HepG2 (cell line): ENCODE data around the gene NRN1L. TPM values are rescaled to one million over a fixed set of nuclear protein-coding genes. Genes with fewer than 3 reads are reported as not detected.

Experiments
- AGO1 ChIP-seq: fragments of 200-400 bp; formaldehyde crosslinking; IDR thresholded peaks from 2 replicates; pipeline ENCODE4 v1.6.1; 2017; ENCODE audit warnings: mild to moderate bottlenecking, low read depth, low read length, moderate library complexity; ENCODE audit not compliant: poor library complexity, severe bottlenecking
- FIP1L1 ChIP-seq: fragments of 200-400 bp; formaldehyde crosslinking; IDR thresholded peaks from 2 replicates; pipeline ENCODE4 v1.6.1; 2018; ENCODE audit warnings: low read depth, mild to moderate bottlenecking, low read length, moderate library complexity, borderline replicate concordance; ENCODE audit not compliant: insufficient read depth
- FOXK2 ChIP-seq: fragments of 450-650 bp; IDR thresholded peaks from 2 replicates; pipeline ENCODE4 v1.6.1; 2016
- JUNB ChIP-seq: sonication (generic); formaldehyde crosslinking; IDR thresholded peaks from 2 replicates; pipeline ENCODE4 v1.8.0; 2022; ENCODE audit warnings: missing genetic modification reagents, mild to moderate bottlenecking, borderline replicate concordance
- KAT8 ChIP-seq: IDR thresholded peaks from 2 replicates; pipeline ENCODE4 v1.6.1; 2016; ENCODE audit warnings: missing genetic modification reagents, missing compliant biosample characterization
- KDM4B ChIP-seq: sonication (generic); formaldehyde crosslinking; IDR thresholded peaks from 2 replicates; pipeline ENCODE4 v1.4.0; 2020; ENCODE audit warnings: missing genetic modification reagents
- KLF16 ChIP-seq, 2 experiments: sonication (generic) in 1 of 2; formaldehyde crosslinking in 1 of 2; IDR thresholded peaks; 2 replicates each; pipeline versions ENCODE4 v1.6.1 to v1.8.0; 2016 to 2023; ENCODE audit warnings: missing genetic modification reagents in 2 of 2, missing compliant biosample characterization in 1 of 2
- POLR2A ChIP-seq, 2 experiments: IDR thresholded peaks; 2 replicates each; pipeline ENCODE4 v1.6.1; 2011; ENCODE audit warnings: low read depth in 2 of 2, low read length in 2 of 2, mild to moderate bottlenecking in 1 of 2, moderate library complexity in 1 of 2; ENCODE audit not compliant: insufficient read depth in 1 of 2
- RFX1 ChIP-seq: fragments of 450-650 bp; IDR thresholded peaks from 2 replicates; pipeline ENCODE4 v1.6.1; 2017
- SALL1 ChIP-seq: sonication (generic); formaldehyde crosslinking; IDR thresholded peaks from 2 replicates; pipeline ENCODE4 v1.8.0; 2022; ENCODE audit warnings: mild to moderate bottlenecking, missing genetic modification reagents
- SIN3A ChIP-seq: IDR thresholded peaks from 2 replicates; pipeline ENCODE4 v1.6.1; 2011; ENCODE audit warnings: low read depth, mild to moderate bottlenecking, control low read depth, low read length, borderline replicate concordance
- SP2 ChIP-seq: sonication (generic); formaldehyde crosslinking; IDR thresholded peaks from 2 replicates; pipeline ENCODE4 v1.5.1; 2020; ENCODE audit warnings: mild to moderate bottlenecking, missing genetic modification reagents
- SP5 ChIP-seq: IDR thresholded peaks from 2 replicates; pipeline ENCODE4 v1.6.1; 2016; ENCODE audit warnings: low read depth, borderline replicate concordance
- TCF7L2 ChIP-seq: IDR thresholded peaks from 2 replicates; pipeline ENCODE4 v1.6.1; 2011; ENCODE audit warnings: mild to moderate bottlenecking, low read depth, low read length, moderate library complexity
- WIZ ChIP-seq: sonication (generic); formaldehyde crosslinking; IDR thresholded peaks from 2 replicates; pipeline ENCODE4 v1.5.1; 2020; ENCODE audit warnings: mild to moderate bottlenecking, missing genetic modification reagents
- ZBTB3 ChIP-seq: sonication (generic); formaldehyde crosslinking; IDR thresholded peaks from 2 replicates; pipeline ENCODE4 v1.4.0; 2020; ENCODE audit warnings: low read depth, mild to moderate bottlenecking, moderate library complexity, missing genetic modification reagents, borderline replicate concordance
- ZFP90 ChIP-seq: sonication (generic); formaldehyde crosslinking; IDR thresholded peaks from 2 replicates; pipeline ENCODE4 v1.8.0; 2022; ENCODE audit warnings: missing genetic modification reagents, mild to moderate bottlenecking, inconsistent platforms, borderline replicate concordance
- ZNF224 ChIP-seq: sonication (generic); formaldehyde crosslinking; IDR thresholded peaks from 2 replicates; pipeline ENCODE4 v1.5.0; 2020; ENCODE audit warnings: mild to moderate bottlenecking, missing genetic modification reagents
- ZNF468 ChIP-seq: sonication (generic); formaldehyde crosslinking; IDR thresholded peaks from 2 replicates; pipeline ENCODE4 v1.8.0; 2022; ENCODE audit warnings: mild to moderate bottlenecking, moderate library complexity, missing genetic modification reagents
- ZNF720 ChIP-seq: sonication (generic); formaldehyde crosslinking; IDR thresholded peaks from 2 replicates; pipeline ENCODE4 v1.4.0; 2020; ENCODE audit warnings: missing genetic modification reagents
- ZNF749 ChIP-seq: sonication (generic); formaldehyde crosslinking; IDR thresholded peaks from 2 replicates; pipeline ENCODE4 v1.8.0; 2022; ENCODE audit warnings: mild to moderate bottlenecking, missing genetic modification reagents, moderate library complexity, borderline replicate concordance
- ZNF841 ChIP-seq: sonication (generic); formaldehyde crosslinking; IDR thresholded peaks from 2 replicates; pipeline ENCODE4 v1.8.1; 2023; ENCODE audit warnings: missing genetic modification reagents, borderline replicate concordance
- polyA plus RNA-seq, 8 experiments: library from polyadenylated mRNA; depleted of rRNA in 3 of 8; stranded (reverse) in 7 of 8; unstranded in 1 of 8; fragments of >200 nt; fragmentation: Illumina TruSeq in 4 of 8; extraction: Trizol in 4 of 8; gene quantifications; 2 replicates each; pipeline versions ENCODE4 v1.2.1 to v1.2.3, GENCODE V29; 2011 to 2016; ENCODE audit warnings: low read depth in 4 of 8, missing spikeins in 1 of 8, mixed read lengths in 1 of 8; ENCODE audit not compliant: insufficient read depth in 1 of 8
- total RNA-seq, 5 experiments: library from RNA; depleted of rRNA; stranded (reverse); fragments of >200 nt; fragmentation: Illumina TruSeq; extraction: Trizol; gene quantifications; 2 replicates each; pipeline ENCODE4 v1.2.3, GENCODE V29; 2016; ENCODE audit warnings: low read depth in 1 of 5
- TF ChIP-seq, protein P1 (sequence below): sonication (generic); formaldehyde crosslinking; IDR thresholded peaks from 2 replicates; pipeline ENCODE4 v1.4.0; 2020; ENCODE audit warnings: missing genetic modification reagents
- TF ChIP-seq, protein P2 (sequence below): IDR thresholded peaks from 2 replicates; pipeline ENCODE4 v1.4.0; 2020; ENCODE audit warnings: mild to moderate bottlenecking, missing genetic modification reagents
- TF ChIP-seq, protein P3 (sequence below): sonication (generic); formaldehyde crosslinking; IDR thresholded peaks from 2 replicates; pipeline ENCODE4 v1.8.1; 2022; ENCODE audit warnings: low read depth, mild to moderate bottlenecking, missing genetic modification reagents

The NRN1L gene
- total and polyA plus RNA-seq, 2 of the 13 experiments (the other 11 are each of a cell fraction or from before 2014, with no cell fraction given) = 0.53 to 1.2 TPM

DNA sequence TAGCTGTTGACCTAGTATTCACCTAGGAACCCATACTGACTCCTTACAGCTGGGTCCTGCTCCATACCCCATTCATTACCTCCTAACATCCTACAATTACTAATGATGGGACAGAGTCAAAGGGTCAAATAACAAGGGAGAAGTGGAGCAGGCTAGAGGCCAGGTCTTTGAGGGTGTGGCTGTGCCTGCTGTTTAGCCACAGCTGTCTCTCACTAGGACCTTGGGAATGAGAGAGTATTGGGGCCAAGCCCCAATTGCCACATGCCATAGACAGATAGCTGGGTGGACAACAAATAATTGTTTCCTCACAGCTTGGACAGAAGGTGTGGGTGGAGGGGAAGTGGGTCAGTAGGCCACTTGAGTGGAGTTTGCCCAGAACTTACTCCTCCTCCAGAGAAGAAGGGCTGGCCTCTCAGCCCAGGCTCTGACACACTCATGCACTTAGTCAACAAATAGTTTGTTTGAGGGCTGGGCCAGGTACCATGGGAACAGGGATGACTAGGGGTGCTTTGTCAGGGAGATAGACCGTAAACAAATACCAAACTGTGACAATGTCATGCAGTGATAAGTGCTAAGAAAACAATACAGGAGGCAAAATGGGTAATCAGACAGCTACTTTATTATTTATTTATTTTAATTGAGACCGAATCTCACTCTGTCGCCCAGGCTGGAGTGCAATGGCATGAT lies 27.0 kb upstream of the NRN1L start (continued):
- TF ChIP-seq ZFP90 (CRISPR knock-in tag) = no peak
- TF ChIP-seq SALL1 (CRISPR knock-in tag) = peak; percentile 78
- TF ChIP-seq ZNF224 = no peak
- TF ChIP-seq, protein P1, sequence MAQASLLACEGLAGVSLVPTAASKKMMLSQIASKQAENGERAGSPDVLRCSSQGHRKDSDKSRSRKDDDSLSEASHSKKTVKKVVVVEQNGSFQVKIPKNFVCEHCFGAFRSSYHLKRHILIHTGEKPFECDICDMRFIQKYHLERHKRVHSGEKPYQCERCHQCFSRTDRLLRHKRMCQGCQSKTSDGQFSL (CRISPR knock-in tag) = no peak
- TF ChIP-seq ZNF468 (CRISPR knock-in tag) = no peak
- TF ChIP-seq, protein P2, sequence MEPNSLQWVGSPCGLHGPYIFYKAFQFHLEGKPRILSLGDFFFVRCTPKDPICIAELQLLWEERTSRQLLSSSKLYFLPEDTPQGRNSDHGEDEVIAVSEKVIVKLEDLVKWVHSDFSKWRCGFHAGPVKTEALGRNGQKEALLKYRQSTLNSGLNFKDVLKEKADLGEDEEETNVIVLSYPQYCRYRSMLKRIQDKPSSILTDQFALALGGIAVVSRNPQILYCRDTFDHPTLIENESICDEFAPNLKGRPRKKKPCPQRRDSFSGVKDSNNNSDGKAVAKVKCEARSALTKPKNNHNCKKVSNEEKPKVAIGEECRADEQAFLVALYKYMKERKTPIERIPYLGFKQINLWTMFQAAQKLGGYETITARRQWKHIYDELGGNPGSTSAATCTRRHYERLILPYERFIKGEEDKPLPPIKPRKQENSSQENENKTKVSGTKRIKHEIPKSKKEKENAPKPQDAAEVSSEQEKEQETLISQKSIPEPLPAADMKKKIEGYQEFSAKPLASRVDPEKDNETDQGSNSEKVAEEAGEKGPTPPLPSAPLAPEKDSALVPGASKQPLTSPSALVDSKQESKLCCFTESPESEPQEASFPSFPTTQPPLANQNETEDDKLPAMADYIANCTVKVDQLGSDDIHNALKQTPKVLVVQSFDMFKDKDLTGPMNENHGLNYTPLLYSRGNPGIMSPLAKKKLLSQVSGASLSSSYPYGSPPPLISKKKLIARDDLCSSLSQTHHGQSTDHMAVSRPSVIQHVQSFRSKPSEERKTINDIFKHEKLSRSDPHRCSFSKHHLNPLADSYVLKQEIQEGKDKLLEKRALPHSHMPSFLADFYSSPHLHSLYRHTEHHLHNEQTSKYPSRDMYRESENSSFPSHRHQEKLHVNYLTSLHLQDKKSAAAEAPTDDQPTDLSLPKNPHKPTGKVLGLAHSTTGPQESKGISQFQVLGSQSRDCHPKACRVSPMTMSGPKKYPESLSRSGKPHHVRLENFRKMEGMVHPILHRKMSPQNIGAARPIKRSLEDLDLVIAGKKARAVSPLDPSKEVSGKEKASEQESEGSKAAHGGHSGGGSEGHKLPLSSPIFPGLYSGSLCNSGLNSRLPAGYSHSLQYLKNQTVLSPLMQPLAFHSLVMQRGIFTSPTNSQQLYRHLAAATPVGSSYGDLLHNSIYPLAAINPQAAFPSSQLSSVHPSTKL (CRISPR knock-in tag) = peak; percentile 71; the same call in 1 of the 2 replicates
- TF ChIP-seq ZNF749 (CRISPR knock-in tag) = no peak
- TF ChIP-seq KDM4B (CRISPR knock-in tag) = no peak
- TF ChIP-seq, protein P3, sequence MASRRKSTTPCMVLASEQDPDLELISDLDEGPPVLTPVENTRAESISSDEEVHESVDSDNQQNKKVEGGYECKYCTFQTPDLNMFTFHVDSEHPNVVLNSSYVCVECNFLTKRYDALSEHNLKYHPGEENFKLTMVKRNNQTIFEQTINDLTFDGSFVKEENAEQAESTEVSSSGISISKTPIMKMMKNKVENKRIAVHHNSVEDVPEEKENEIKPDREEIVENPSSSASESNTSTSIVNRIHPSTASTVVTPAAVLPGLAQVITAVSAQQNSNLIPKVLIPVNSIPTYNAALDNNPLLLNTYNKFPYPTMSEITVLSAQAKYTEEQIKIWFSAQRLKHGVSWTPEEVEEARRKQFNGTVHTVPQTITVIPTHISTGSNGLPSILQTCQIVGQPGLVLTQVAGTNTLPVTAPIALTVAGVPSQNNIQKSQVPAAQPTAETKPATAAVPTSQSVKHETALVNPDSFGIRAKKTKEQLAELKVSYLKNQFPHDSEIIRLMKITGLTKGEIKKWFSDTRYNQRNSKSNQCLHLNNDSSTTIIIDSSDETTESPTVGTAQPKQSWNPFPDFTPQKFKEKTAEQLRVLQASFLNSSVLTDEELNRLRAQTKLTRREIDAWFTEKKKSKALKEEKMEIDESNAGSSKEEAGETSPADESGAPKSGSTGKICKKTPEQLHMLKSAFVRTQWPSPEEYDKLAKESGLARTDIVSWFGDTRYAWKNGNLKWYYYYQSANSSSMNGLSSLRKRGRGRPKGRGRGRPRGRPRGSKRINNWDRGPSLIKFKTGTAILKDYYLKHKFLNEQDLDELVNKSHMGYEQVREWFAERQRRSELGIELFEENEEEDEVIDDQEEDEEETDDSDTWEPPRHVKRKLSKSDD = no peak
- peak; percentile 99 for TF ChIP-seq RFX1
- TF ChIP-seq KAT8 (CRISPR knock-in tag) = 0 out of 2 replicates have a peak, but pooled peaks have one; percentile 26
- no peak for TF ChIP-seq ZBTB3 (CRISPR knock-in tag)
- no peak for TF ChIP-seq ZNF841
- no peak for TF ChIP-seq JUNB
- peak in 1 of 2 experiments; percentile 73; a peak in 1 of 4 replicates for TF ChIP-seq KLF16 (CRISPR knock-in tag; IDR thresholded peaks at IDR 0.05)
- TF ChIP-seq SP2 (CRISPR knock-in tag) = no peak
- 0 out of 2 replicates have a peak, but pooled peaks have one; percentile 39 for TF ChIP-seq FIP1L1
- TF ChIP-seq FOXK2 = 0 out of 2 replicates have a peak, but pooled peaks have one; percentile 7
- TF ChIP-seq ZNF720 (CRISPR knock-in tag) = no peak
- TF ChIP-seq SP5 (CRISPR knock-in tag) = peak; percentile 86
- TF ChIP-seq WIZ (CRISPR knock-in tag) = no peak
- no peak for TF ChIP-seq TCF7L2
- TF ChIP-seq SIN3A = peak; percentile 87; the same call in 1 of the 2 replicates
- peak in 1 of 2 experiments; percentile 51; a peak in 1 of 4 replicates for TF ChIP-seq POLR2A (IDR thresholded peaks at IDR 0.05; ENCODE audit: insufficient read depth in 1 of 2, low read depth in 2 of 2, low read length in 2 of 2)
- TF ChIP-seq AGO1 = no peak
